Esophagus (tissue), 2 donors: Measurements from ENCODE around the gene SPATA22. TPM values are rescaled to one million over a fixed set of nuclear protein-coding genes. Genes with fewer than 3 reads are reported as not detected.
"Not testable (repeated sequence)": the region's sequence is repeated elsewhere in the genome, so short reads cannot be mapped to it uniquely, and the experiment has no call there.

Experiments
- H3K27ac ChIP-seq, 2 donors: one replicate each; pipeline ENCODE4 v1.5.1; 2013; ENCODE audit warnings: low read depth in 2 of 2, mild to moderate bottlenecking in 2 of 2, inconsistent platforms in 1 of 2, low read length in 1 of 2, moderate library complexity in 1 of 2
- H3K27me3 ChIP-seq, 2 donors: one replicate each; pipeline ENCODE4 v1.6.1; 2013; ENCODE audit warnings: low read length in 2 of 2, control low read depth in 1 of 2, mild to moderate bottlenecking in 1 of 2; ENCODE audit not compliant: insufficient read depth in 2 of 2, control insufficient read depth in 1 of 2
- H3K36me3 ChIP-seq, 2 donors: one replicate each; pipeline ENCODE4 v1.6.1; 2013; ENCODE audit warnings: low read length in 1 of 2; ENCODE audit not compliant: control insufficient read depth in 2 of 2, insufficient read depth in 2 of 2
- H3K4me1 ChIP-seq, 2 donors: one replicate each; pipeline ENCODE4 v1.6.1; 2013; ENCODE audit warnings: low read length in 1 of 2; ENCODE audit not compliant: control insufficient read depth in 2 of 2, insufficient read depth in 2 of 2
- H3K4me3 ChIP-seq, 2 donors: one replicate each; pipeline ENCODE4 v1.5.1; 2013; ENCODE audit warnings: low read length in 2 of 2, mild to moderate bottlenecking in 2 of 2, low read depth in 1 of 2, moderate library complexity in 1 of 2
- H3K9me3 ChIP-seq, 2 donors: one replicate each; pipeline ENCODE4 v1.6.1; 2013; ENCODE audit warnings: mild to moderate bottlenecking in 2 of 2, low read depth in 1 of 2, low read length in 1 of 2, moderate library complexity in 1 of 2; ENCODE audit not compliant: control insufficient read depth in 2 of 2, insufficient read depth in 1 of 2
- WGBS, 2 donors: extraction: QIAGEN DNeasy Blood & Tissue Kit; methylation state at CpG; one replicate each; pipeline ENCODE4 v1.1.7; 2013; 5-methylcytosine and 5-hydroxymethylcytosine counted together
- polyA plus RNA-seq, 2 donors: library from polyadenylated mRNA; stranded (reverse); fragments of 200-250 nt; gene quantifications; one replicate each; pipeline ENCODE4 v1.2.3, GENCODE V29; 2013
- donor health status: healthy with polysubstance abuse.
- donor health status: Bipolar disorder and iron deficiency.

Gene SPATA22
- polyA plus RNA-seq, 2 donors: 0.02 TPM; not detected in 1

DNA sequence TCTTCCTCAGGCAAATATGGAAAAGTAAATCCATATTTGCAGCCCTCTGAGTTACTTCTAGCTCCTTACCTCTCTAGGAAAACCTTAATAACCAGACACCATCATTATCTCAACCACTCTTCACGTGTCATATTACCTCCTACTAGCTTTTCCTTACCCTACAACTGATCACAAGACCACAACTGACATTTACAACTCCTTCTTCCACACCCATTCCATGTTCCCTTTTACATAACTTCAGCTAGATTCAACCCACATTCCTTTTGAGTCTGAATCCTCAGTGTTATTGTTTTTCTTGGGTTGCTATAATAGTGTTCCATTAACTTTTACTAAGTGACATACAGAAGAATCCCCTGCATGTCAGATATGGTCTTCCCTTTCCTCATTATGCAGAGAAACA is 33.3 kb downstream of the SPATA22 start:
- Histone ChIP-seq H3K4me3 (no peak overlapping the region), H3K36me3 (no peaks in the 10 kb centered on the region), H3K9me3 (no peaks in the 10 kb centered on the region), H3K27me3 (no peaks in the 10 kb centered on the region), H3K27ac (no peak overlapping the region), H3K4me1 (no peaks in the 10 kb centered on the region)
- 62 to 64% methylated on average over 1 of the region's 1 CpG for WGBS, 2 donors

DNA sequence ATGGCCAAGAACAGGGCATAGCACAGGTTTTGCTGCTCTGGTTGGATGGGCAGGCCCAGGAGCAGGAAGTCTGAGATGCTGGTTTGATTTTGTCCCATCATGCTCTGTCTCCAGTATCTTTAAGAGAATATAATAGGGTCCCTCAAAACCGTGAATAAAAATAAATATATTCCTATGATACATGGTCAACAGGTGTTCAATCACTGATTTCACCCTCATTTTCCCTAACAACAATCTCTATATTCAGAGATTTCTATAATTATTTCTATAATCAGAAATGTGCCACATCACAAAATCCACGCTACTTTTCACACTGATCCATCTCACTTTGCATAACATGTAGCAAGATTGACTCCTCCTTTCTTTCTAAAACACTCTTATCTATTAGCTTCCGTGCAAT is 37.9 kb downstream of the SPATA22 start, which contains the start of gene OR1E2:
TSS of gene OR1E2 (minus strand) at position 101 of the 400 bp plus-strand sequence. CDS start at position 101, 0 bp downstream.
- Histone ChIP-seq H3K4me3 (no peak within 1 kb of the TSS), H3K36me3 (no peaks in the 10 kb centered on the region)

DNA sequence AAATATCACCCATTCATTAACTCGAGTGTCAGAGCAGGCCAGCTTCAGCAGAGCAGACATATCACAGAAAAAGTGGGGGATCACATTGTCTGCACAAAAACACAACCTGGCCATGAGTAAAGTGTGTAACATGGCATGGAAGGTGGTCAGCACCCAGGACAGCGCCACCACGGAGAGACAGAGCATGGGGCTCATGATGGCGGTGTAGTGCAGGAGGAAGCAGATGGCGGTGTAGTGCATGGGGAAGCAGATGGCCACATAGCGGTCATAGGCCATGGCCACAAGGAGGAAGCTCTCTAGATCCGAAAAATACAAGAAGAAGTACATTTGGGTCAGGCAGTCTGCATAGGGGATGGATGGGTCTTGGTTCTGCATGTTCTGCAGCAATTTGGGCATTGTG is 38.4 kb downstream of the SPATA22 start:
- not testable (repeated sequence) for H3K36me3 ChIP-seq, H3K27me3 ChIP-seq, H3K4me1 ChIP-seq, H3K9me3 ChIP-seq, H3K27ac ChIP-seq, H3K4me3 ChIP-seq
- WGBS, 2 donors: 30 to 36% methylated on average over 7 of the region's 7 CpGs

More for the DNA sequence above, 37.9 kb downstream of the SPATA22 start, which contains the start of gene OR1E2:
- Histone ChIP-seq H3K9me3 (no peaks in the 10 kb centered on the region), H3K4me1 (no peaks in the 10 kb centered on the region), H3K27me3 (no peaks in the 10 kb centered on the region), H3K27ac (no peak within 1 kb of the TSS)
- 67 to 72% methylated on average over 3 of the region's 3 CpGs for WGBS, 2 donors

DNA sequence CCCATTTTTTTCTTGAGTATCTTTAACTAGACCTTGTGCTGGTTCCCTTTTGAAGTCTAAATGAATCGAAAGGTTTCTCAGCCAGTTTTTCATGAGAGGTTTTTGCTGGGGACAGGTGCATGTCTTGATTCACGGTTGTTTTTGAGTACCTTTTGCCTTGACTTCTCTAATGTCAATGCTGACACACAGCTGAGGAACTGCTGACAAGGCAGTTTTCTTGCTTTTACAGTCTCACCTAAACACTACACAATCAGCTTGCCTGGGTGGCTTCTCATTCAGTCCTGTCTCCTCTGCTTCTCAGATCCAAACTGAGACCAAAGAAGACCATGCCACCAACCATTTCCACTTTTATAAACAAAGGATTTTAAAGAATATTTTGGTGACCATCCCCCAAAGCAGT is 53.4 kb downstream of the SPATA22 start:
- Histone ChIP-seq H3K4me1 (no peaks in the 10 kb centered on the region), H3K4me3 (no peak overlapping the region), H3K27ac (no peak overlapping the region), H3K9me3 (no peaks in the 10 kb centered on the region), H3K27me3 (no peaks in the 10 kb centered on the region), H3K36me3 (no peaks in the 10 kb centered on the region)
- 46 to 52% methylated on average over 2 of the region's 2 CpGs for WGBS, 2 donors

DNA sequence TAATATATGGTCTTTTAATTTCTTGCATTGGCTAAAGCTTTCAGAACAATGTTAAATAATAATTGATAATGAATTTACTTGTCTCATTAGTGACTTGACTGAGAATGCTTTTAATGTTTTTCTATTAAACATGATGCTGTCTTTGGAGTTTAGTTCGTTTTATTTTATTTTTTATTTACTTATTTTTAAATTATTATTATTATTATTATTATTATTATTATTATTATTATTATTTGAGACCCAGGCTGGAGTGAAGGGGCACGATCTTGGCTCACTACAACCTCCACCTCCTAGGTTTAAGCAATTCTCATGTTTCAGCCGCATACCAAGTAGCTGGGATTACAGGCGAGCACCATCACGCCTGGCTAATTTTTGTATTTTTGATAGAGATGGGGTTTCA is 56.0 kb downstream of the SPATA22 start:
- no peaks in the 10 kb centered on the region for H3K36me3 ChIP-seq
- no peak overlapping the region for H3K27ac ChIP-seq
- H3K4me3 ChIP-seq: no peak overlapping the region
- H3K9me3 ChIP-seq: no peaks in the 10 kb centered on the region
- 75% methylated on average over 5 of the region's 5 CpGs for WGBS, 2 donors
- H3K4me1 ChIP-seq: no peaks in the 10 kb centered on the region
- H3K27me3 ChIP-seq: no peaks in the 10 kb centered on the region

DNA sequence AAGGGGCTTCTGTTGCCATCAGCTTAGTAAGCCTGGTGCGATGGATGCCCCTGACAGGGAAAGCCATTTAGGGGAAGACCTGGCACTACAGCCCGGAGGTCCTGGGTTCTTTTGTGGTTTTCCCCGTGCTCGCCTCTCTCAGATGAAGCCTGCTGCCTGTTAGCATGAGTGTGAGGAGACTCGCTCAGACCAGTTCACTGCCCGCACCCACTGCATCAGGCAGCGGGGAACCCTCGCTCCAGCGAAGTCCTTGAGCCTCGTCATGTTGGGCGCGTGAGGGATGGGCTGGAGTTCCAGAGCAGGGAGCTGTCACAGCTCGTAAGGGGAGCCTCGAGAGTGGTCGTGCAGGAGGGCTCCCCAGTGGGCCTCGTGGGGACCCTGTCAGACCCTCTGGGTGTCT is 59.4 kb downstream of the SPATA22 start:
- H3K36me3 ChIP-seq, H3K9me3 ChIP-seq, H3K27me3 ChIP-seq, H3K27ac ChIP-seq, H3K4me1 ChIP-seq, H3K4me3 ChIP-seq: not testable (repeated sequence)
- WGBS, 2 donors: 62 to 71% methylated on average over 2 to 4 of the region's 16 CpGs

DNA sequence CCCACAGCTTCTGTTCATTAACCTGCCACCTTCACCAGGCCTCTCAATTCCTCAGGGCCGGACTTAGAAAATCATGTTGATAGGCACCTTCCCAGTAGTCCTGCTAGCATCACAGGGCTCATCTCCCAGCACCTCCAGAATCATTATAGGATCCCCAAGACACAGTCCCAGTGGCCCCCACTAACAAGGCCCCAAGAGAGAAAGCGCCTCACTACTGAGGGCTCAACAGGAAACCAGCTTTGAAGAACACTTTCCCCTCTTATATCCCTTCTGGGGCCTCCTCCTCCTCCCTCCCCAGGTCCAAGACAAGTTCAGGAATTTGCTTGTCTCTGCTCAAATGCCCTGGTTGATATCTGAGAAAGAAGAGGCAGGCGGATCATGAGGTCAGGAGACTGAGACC is 60.5 kb downstream of the SPATA22 start, which contains the start of gene OR3A3:
TSS of gene OR3A3 (plus strand) at position 301 of the 400 bp plus-strand sequence.
- H3K4me1 ChIP-seq: no peaks in the 10 kb centered on the region
- H3K9me3 ChIP-seq: no peaks in the 10 kb centered on the region
- H3K4me3 ChIP-seq: no peak within 1 kb of the TSS
- no peaks in the 10 kb centered on the region for H3K27me3 ChIP-seq
- H3K36me3 ChIP-seq: no peaks in the 10 kb centered on the region
- 80 to 86% methylated on average over 3 of the region's 3 CpGs for WGBS, 2 donors
- no peak within 1 kb of the TSS for H3K27ac ChIP-seq

DNA sequence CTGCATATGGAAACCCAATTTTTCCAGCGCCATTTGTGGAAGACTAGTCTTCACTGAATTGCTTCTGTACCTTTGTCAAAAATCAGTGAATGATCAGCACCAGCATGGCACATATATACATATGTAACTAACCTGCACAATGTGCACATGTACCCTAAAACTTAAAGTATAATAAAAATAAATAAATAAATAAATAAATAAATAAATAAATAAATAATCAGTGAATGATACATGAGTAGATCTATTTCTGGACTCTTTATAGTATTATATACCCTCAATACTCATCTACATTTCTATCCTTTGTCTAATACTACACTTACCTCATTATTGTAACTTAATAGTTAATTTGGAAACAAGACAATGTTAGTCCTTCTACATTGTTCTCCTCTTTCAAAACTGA is 67.8 kb downstream of the SPATA22 start:
- H3K27me3 ChIP-seq, H3K9me3 ChIP-seq, H3K4me3 ChIP-seq, H3K36me3 ChIP-seq, H3K27ac ChIP-seq, H3K4me1 ChIP-seq: not testable (repeated sequence)
- WGBS, 2 donors: 58 to 86% methylated on average over 1 of the region's 1 CpG

DNA sequence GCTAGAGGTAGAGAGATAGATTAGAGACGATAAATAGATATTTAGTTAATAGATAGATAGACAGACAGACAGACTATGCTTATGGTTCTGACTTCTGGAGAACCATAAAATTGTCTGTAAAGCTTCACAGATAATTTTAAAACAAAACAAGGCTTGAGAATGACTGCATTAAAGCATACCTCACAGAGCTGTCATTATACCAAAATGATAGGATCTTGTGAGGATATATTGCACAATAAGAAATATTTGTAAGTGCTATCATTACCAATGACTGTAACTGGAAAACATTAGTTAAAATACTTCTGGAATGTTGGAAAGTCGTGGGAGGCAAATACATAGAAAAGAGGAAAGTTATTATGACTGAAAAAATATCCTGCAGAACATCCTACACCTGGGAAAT is 69.8 kb downstream of the SPATA22 start:
- Histone ChIP-seq H3K4me1 (no peaks in the 10 kb centered on the region), H3K9me3 (no peaks in the 10 kb centered on the region), H3K27me3 (no peaks in the 10 kb centered on the region), H3K27ac (no peak overlapping the region), H3K36me3 (no peaks in the 10 kb centered on the region), H3K4me3 (no peak overlapping the region)
- 60 to 61% methylated on average over 2 of the region's 2 CpGs for WGBS, 2 donors

DNA sequence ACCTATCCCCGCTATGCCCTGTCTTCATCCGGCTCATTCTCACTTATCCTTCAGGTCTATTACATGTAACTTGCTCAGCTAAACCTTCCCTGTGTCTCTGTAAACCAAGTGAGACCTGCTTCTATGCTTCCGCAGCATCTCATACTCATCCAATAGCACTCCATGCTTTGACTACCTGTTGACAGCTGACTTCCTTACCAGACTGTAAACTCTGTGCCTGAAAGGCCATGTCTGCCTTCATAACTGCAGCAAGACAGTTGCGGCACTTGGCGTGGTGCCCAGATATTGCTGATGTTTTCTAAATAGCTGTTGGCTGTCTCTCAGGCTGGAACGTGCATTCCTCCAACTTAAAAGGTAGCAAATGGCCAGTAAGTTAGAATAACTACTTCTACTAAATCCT is 71.6 kb downstream of the SPATA22 start:
- Histone ChIP-seq H3K36me3 (no peaks in the 10 kb centered on the region), H3K9me3 (no peaks in the 10 kb centered on the region), H3K27me3 (no peaks in the 10 kb centered on the region), H3K27ac (no peak overlapping the region), H3K4me3 (no peak overlapping the region), H3K4me1 (no peaks in the 10 kb centered on the region)
- WGBS, 2 donors: 49 to 52% methylated on average over 6 of the region's 6 CpGs
